Fibroblast of upper back skin (primary cell): ENCODE measurements around the gene ZDHHC4.
"Not testable (repeated sequence)": the region's sequence is repeated elsewhere in the genome, so short reads cannot be mapped to it uniquely, and the experiment has no call there.

Source experiments
- DNase-seq: peaks from one replicate; pipeline ENCODE4 v3.0.0-alpha.2; 2013

Gene ZDHHC4

GRCh38 chr7:6608081-6608480 is 30.8 kb downstream of the ZDHHC4 start:
- no peak for DNase-seq

GRCh38 chr7:6608794-6609193 is 31.5 kb downstream of the ZDHHC4 start:
- DNase-seq: no peak

DNA sequence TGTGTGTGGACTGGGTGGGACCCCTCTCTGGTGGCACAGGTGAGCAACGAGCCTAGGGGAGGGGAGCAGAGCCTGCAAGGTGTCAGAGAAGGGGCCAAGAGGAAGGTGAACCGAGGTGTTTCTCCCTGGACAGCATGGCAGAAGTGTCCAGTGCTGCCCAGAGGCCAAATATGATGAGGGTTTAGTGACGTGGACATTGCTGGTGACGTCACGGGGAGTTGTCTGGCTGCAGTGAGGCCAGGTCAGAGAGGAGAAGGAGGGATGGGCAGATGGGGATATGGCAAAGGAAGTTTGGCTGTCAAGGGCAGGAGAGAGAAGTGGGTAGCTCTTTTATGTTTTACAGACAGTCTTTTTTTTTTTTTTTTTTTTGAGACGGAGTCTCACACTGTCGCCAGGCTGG is 35.6 kb downstream of the ZDHHC4 start:
- DNase-seq: no peak

- no peak for DNase-seq
Measured at GRCh38 chr7:6613706-6614105, 36.5 kb downstream of the ZDHHC4 start.

DNA sequence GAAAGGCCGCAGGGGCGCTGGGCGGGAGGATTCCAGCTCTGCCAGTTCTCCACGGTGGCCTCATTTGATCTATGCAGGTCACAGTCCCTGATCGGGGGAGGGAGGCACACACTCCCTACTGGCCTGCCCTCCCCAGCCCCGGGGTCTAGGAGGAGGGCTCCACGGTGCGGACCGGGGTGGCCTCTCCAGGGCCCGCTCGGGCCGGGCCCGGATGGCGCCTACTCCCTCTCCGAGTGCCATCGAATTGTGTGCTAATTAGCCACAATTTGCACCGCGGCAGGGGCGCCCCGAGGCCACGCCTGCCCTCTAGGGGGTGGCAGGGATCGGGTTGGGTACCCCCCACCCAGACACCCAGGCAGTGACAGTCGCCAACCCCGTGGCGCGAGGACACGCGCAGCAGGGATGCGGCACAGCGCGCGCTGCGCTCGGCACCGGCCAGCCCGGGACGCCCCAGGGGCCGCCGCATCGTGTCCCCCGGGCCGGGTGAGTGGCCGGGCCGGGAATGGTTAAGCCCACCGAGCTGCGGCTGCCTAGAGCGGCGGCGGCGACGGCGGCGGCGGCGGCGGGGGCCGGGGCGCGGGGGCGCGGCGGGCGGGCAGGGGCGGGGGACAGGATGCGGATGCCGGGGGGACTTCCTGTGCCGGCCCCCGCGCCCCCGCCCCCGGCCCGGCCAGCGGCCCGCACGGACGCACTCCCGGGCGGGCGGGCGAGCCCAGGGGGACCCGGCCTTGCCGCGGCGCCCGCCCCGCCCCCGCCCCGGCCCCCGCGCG is 37.9 kb downstream of the ZDHHC4 start, which contains the start of gene ZNF853:
ZNF853 (plus strand) TSS at position 658 of the 770 bp plus-strand sequence. CDS start 565 bp downstream, outside the sequence.
- no peak for DNase-seq

- DNase-seq: no peak
Measured at GRCh38 chr7:6615723-6616555, 38.7 kb downstream of the ZDHHC4 start.

DNA sequence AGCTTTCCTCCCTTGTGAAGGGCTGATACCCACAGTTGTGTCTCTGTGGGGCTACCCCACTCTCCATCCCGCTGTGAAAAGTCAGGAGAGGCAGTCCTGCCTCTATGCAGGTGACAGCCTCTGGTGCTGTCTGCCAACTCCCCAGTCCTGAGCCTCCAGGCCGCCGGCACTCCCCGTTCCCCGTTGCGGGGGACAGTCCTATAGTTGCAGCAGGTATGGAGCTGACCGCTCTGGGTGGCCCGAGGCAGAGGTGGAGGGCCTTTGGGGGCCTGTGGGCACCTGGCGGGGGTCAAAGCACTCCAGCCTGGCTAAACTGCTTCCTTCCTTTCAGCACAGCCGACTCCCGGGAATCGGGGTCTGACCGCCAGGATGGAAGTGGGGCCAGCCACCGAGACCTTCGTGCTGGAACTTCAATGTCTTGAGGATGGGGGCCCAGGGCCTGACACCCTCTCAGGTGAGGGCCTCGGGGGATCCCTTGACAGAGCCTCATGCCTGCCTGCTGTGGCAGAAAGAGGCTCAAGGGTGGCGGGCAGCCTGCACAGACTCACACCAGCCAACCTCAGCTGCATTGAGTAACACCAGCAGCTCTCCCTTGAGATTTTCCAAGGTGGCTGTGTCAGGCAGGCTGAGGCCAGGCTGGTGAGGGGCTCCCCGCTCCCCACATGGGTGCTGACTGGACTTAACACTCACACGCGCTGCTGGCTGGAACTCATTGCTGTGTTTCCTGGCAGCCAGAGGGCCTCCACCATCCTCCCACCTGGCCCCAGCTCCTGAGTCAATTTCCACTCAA is 39.8 kb downstream of the ZDHHC4 start:
- no peak for DNase-seq

- no peak for DNase-seq
Measured at GRCh38 chr7:6618621-6619020, 41.4 kb downstream of the ZDHHC4 start.

- no peak for DNase-seq
Measured at GRCh38 chr7:6619961-6620360, 42.7 kb downstream of the ZDHHC4 start.

- no peak for DNase-seq
Measured at GRCh38 chr7:6621195-6622133, 44.2 kb downstream of the ZDHHC4 start.

GRCh38 chr7:6622134-6622710 is 45.0 kb downstream of the ZDHHC4 start:
- DNase-seq: no peak

GRCh38 chr7:6623589-6624245 is 46.5 kb downstream of the ZDHHC4 start:
- DNase-seq: no peak

- no peak for DNase-seq
Measured at GRCh38 chr7:6624246-6624611, 47.0 kb downstream of the ZDHHC4 start.

DNA sequence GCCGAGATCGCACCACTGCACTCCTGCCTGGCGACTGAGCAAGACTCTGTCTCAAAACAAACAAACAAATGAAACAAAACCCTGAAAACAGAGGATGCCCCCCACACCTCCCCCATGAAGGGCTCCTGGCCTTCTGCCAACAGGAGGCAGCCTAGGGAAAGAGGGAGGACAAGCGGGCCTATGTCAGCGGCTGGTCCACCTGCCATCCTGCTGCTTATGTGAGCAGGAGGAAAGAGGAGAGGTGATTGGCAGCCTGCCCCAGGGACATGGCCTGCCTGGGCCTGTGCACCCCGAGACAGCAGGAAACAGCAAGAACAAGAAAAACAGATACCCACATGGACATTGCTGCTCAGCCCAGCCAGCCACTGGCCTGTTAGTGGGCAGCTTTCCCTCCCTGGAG is 50.8 kb downstream of the ZDHHC4 start:
- DNase-seq: no peak

DNA sequence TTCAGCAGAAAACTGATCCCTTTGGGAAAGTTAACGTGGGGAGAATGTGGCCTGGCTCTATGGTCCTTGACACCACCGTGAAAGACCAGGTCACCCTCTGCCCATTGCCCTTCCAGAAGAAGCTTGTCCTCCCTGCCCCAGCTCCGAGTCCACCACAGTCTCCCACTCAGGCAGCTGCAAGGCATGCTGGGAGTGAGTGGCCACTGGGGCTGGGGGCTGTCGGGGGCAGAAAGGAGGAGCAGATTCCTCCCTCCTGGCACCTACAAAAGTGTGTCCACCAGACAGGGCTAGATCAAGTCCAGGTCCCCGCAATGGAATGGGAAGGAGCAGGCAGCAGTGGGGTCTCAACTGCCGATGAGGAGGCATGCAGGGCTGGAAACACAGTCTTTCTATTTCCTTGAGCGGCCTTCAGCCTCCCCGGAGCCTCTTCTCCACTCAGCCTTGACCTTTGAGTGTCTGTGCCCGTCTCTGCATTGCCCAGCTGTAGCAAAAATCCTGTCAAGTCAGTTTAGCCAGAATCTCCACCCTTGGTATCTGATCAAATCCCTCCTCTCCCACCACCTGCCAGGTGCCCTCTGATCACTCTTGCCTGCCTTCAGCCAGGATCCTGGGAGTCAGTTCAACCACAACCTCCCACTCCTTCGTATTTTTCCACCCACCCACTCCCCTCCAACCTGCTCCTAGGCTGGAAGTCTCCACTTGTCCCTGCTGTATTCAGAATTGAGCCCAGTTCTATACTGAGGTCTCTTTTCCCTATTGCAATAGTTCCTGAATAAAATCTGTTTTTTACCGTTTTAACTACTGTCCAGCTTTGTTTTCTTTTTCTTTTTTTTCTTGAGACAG is 53.0 kb downstream of the ZDHHC4 start:
- no peak for DNase-seq

DNA sequence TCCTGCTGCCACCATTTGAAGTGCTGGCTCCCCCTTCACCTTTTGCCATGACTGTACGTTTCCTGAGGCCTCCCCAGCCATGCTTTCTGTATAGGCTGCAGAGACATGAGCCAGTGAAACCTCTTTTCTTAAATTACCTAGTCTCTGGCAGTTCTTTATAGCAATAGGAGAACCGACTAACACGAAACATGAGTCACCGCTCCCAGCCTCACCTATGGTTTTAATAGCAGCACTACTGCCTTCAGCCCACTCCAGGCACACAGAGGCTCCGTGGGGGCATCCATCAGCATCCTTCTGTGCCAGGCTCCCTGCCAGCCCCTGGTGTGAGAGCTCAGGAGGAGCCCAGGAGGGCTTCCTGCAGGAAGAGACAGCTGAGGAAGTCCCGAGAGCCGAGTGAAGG is 54.4 kb downstream of the ZDHHC4 start:
- no peak for DNase-seq

DNA sequence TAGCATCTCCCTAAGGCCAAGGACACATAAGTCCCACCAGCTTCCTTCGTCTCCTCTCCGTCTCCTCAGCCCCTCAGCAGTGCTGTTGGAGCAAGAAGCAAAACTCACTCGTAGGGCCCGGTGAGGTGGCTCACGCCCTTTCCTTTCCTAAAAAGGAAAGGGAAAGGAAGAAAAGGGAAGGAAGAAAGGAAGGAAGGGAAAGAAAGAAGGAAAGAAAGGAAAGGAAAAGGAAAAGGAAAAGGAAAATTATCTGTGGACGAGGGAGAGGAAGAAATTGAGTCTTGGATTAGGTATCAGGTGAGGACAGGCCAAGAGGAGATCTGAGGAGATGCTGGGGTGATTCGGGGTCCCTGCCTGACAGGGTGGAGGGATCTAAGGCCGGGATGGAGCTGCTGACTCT is 56.8 kb downstream of the ZDHHC4 start:
- DNase-seq: no peak

GRCh38 chr7:6634971-6635370 is 57.7 kb downstream of the ZDHHC4 start:
- not testable (repeated sequence) for DNase-seq

- peak; percentile 38 for DNase-seq
Measured at GRCh38 chr7:6636741-6637543, 59.7 kb downstream of the ZDHHC4 start, which contains the start of gene ZNF316. Gene ZNF316, plus strand, starts transcription at chr7:6637318. Its CDS starts 5,092 bp downstream, at chr7:6642410.
